Measurements from ENCODE around the gene EXOC2.

GRCh38 chr6:540490-540889, 152.4 kb downstream of the EXOC2 start:
- TF ChIP-seq POLR2A (IDR thresholded peaks at IDR 0.05) (no peak), CTCF (IDR thresholded peaks at IDR 0.05) (no peak)
